IMR-90 (cell line): Measurements from ENCODE around the gene MACF1. TPM values are rescaled to one million over a fixed set of nuclear protein-coding genes. Genes with fewer than 3 reads are reported as not detected.

ENCODE experiments used
- ATAC-seq: fragments of 200-7000 bp; cut with Tn5 transposase; 2 replicates; pipeline ENCODE4 v1.9.1; 2020; ENCODE audit warnings: low read depth, mild to moderate bottlenecking, moderate library complexity
- BruUV-seq: library from RNA; stranded (reverse); fragments of 400-500 nt; replicated peaks from 2 replicates; lab custom pipeline; 2021; lab: Mats Ljungman, UMichigan
- CTCF ChIA-PET: fragments of 300-600 bp; formaldehyde crosslinking; extraction: SDS; loops from one replicate; lab custom pipeline; 2021; ENCODE audit warnings: antibody characterized with exemption; lab: Yijun Ruan, JAX
- POLR2A ChIA-PET: fragments of 300-600 bp; sonication (Branson Sonifier 250); formaldehyde crosslinking; loops from one replicate; lab custom pipeline; 2022; ENCODE audit warnings: antibody characterized with exemption; ENCODE audit not compliant: unreplicated experiment; lab: Charles Lee
- DNase-seq: peaks from one replicate; pipeline ENCODE4 v3.0.0; 2013
- H2AFZ ChIP-seq: replicated peaks from 2 replicates; pipeline ENCODE3; 2013; ENCODE audit warnings: low read length, mild to moderate bottlenecking; ENCODE audit not compliant: poor library complexity
- H2AK5ac ChIP-seq: 2 replicates; pipeline ENCODE4 v1.6.1; 2013; ENCODE audit warnings: low read depth, low read length, inconsistent platforms
- H2AK9ac ChIP-seq: replicated peaks from 2 replicates; pipeline ENCODE3; 2013; ENCODE audit warnings: mild to moderate bottlenecking, low read depth, low read length, moderate library complexity; ENCODE audit not compliant: poor library complexity
- H2BK120ac ChIP-seq: 2 replicates; pipeline ENCODE4 v1.6.1; 2013; ENCODE audit warnings: low read depth, low read length, inconsistent platforms
- H2BK15ac ChIP-seq: 3 replicates; pipeline ENCODE4 v1.6.1; 2013; ENCODE audit warnings: low read depth, low read length, inconsistent platforms
- H2BK20ac ChIP-seq: 2 replicates; pipeline ENCODE4 v1.6.1; 2013; ENCODE audit warnings: low read depth, mild to moderate bottlenecking, inconsistent platforms, low read length, moderate library complexity
- H2BK5ac ChIP-seq: 2 replicates; pipeline ENCODE4 v1.6.1; 2013; ENCODE audit warnings: mild to moderate bottlenecking, low read depth, low read length, inconsistent platforms; ENCODE audit not compliant: poor library complexity, severe bottlenecking
- H3K14ac ChIP-seq: replicated peaks from 2 replicates; pipeline ENCODE4 v1.6.1; 2013; ENCODE audit warnings: low read depth, low read length, inconsistent platforms
- H3K18ac ChIP-seq: 2 replicates; pipeline ENCODE4 v1.6.1; 2013; ENCODE audit warnings: low read depth, low read length, control low read depth
- H3K23ac ChIP-seq: 2 replicates; pipeline ENCODE4 v1.6.1; 2013; ENCODE audit warnings: low read depth, low read length, inconsistent platforms
- H3K27ac ChIP-seq: 2 replicates; pipeline ENCODE4 v1.5.1; 2013; ENCODE audit warnings: mild to moderate bottlenecking, control low read depth, low read length; ENCODE audit not compliant: insufficient read depth
- H3K27me3 ChIP-seq: 2 replicates; pipeline ENCODE4 v1.6.1; 2013; ENCODE audit warnings: low read length; ENCODE audit not compliant: control insufficient read depth, insufficient read depth
- H3K36me3 ChIP-seq: 2 replicates; pipeline ENCODE4 v1.6.1; 2013; ENCODE audit warnings: low read length, mixed read lengths; ENCODE audit not compliant: control insufficient read depth, insufficient read depth
- H3K4ac ChIP-seq: 2 replicates; pipeline ENCODE4 v1.6.1; 2013; ENCODE audit warnings: low read depth, low read length, inconsistent platforms
- H3K4me1 ChIP-seq: 2 replicates; pipeline ENCODE4 v1.6.1; 2013; ENCODE audit warnings: low read length, mixed read lengths; ENCODE audit not compliant: control insufficient read depth, insufficient read depth
- H3K4me2 ChIP-seq: 2 replicates; pipeline ENCODE4 v1.6.1; 2013; ENCODE audit warnings: low read depth, mild to moderate bottlenecking, control low read depth, low read length, moderate library complexity
- H3K4me3 ChIP-seq: 2 replicates; pipeline ENCODE4 v1.5.1; 2013; ENCODE audit warnings: low read depth, mild to moderate bottlenecking, control low read depth, low read length, moderate library complexity; ENCODE audit not compliant: insufficient read depth
- H3K56ac ChIP-seq: 2 replicates; pipeline ENCODE4 v1.6.1; 2013; ENCODE audit warnings: low read length, inconsistent platforms; ENCODE audit not compliant: insufficient read depth; ENCODE audit errors: extremely low read depth
- H3K79me1 ChIP-seq, 2 experiments: 2 replicates each; pipeline ENCODE4 v1.6.1; 2013; ENCODE audit warnings: low read length in 2 of 2, inconsistent platforms in 1 of 2, low read depth in 1 of 2
- H3K9ac ChIP-seq: 2 replicates; pipeline ENCODE4 v1.6.1; 2013; ENCODE audit warnings: low read depth, low read length, control low read depth
- H3K9me1 ChIP-seq: 2 replicates; pipeline ENCODE4 v1.6.1; 2013; ENCODE audit warnings: low read length, inconsistent platforms; ENCODE audit not compliant: insufficient read depth
- H3K9me3 ChIP-seq: 2 replicates; pipeline ENCODE4 v1.6.1; 2013; ENCODE audit warnings: low read length; ENCODE audit not compliant: control insufficient read depth, insufficient read depth
- H4K20me1 ChIP-seq: 2 replicates; pipeline ENCODE4 v1.6.1; 2013; ENCODE audit warnings: low read length, inconsistent platforms; ENCODE audit not compliant: insufficient read depth
- H4K5ac ChIP-seq: 2 replicates; pipeline ENCODE4 v1.6.1; 2013; ENCODE audit warnings: mild to moderate bottlenecking, low read depth, low read length, control low read depth
- H4K8ac ChIP-seq, 2 experiments: 2 replicates each; pipeline ENCODE4 v1.6.1; 2013; ENCODE audit warnings: low read depth in 2 of 2, low read length in 2 of 2, control low read depth in 1 of 2, inconsistent platforms in 1 of 2
- H4K91ac ChIP-seq: 2 replicates; pipeline ENCODE4 v1.6.1; 2013; ENCODE audit warnings: low read depth, low read length, inconsistent platforms; ENCODE audit not compliant: insufficient read depth
- MAFK ChIP-seq: IDR thresholded peaks from 2 replicates; pipeline ENCODE4 v1.6.1; 2012; ENCODE audit warnings: low read depth, low read length, improper control_type of control experiment
- MAZ ChIP-seq: IDR thresholded peaks from 2 replicates; pipeline ENCODE4 v1.6.1; 2012; ENCODE audit warnings: low read depth, mild to moderate bottlenecking, low read length, improper control_type of control experiment, moderate library complexity, borderline replicate concordance
- WGBS, 2 experiments: methylation state at CpG; one replicate each; pipeline versions ENCODE4 v1.1.5 to v1.1.7; 2013; ENCODE audit warnings: missing lambda C conversion rate in 2 of 2; ENCODE audit not compliant: insufficient read length in 1 of 2; ENCODE audit errors: extremely low coverage in 2 of 2; 5-methylcytosine and 5-hydroxymethylcytosine counted together
- dilution Hi-C: fragments of 300-500 bp; cut with HindIII; formaldehyde crosslinking; loops from one replicate; pipeline ENCODE4 v1.14.3; 2018; ENCODE audit warnings: low sequenced_read_pairs; ENCODE audit not compliant: unreplicated experiment
- in situ Hi-C: fragments of 300-500 bp; cut with MboI; formaldehyde crosslinking; loops from 3 replicates; pipeline ENCODE4 v1.14.3; 2019; ENCODE audit warnings: low sequenced_read_pairs, inconsistent platforms, mixed read lengths
- intact Hi-C: fragments of 100-400 bp; cut with micrococcal nuclease; formaldehyde crosslinking; loops from 2 replicates; pipeline ENCODE4 v1.10.0; 2022
- polyA plus RNA-seq, 3 experiments: library from polyadenylated mRNA; depleted of rRNA; stranded (reverse); fragments of >200 nt; gene quantifications; 2 replicates each; pipeline ENCODE4 v1.2.3, GENCODE V29; 2012; ENCODE audit warnings: low replicate concordance in 1 of 3
- total RNA-seq: library from RNA; depleted of rRNA; stranded (reverse); fragments of >200 nt; gene quantifications from 2 replicates; pipeline ENCODE4 v1.2.3, GENCODE V29; 2012

MACF1 gene
- total and polyA plus RNA-seq, 2 of the 4 experiments (the other 2 are of a cell fraction), result 67.6 to 369 TPM

DNA sequence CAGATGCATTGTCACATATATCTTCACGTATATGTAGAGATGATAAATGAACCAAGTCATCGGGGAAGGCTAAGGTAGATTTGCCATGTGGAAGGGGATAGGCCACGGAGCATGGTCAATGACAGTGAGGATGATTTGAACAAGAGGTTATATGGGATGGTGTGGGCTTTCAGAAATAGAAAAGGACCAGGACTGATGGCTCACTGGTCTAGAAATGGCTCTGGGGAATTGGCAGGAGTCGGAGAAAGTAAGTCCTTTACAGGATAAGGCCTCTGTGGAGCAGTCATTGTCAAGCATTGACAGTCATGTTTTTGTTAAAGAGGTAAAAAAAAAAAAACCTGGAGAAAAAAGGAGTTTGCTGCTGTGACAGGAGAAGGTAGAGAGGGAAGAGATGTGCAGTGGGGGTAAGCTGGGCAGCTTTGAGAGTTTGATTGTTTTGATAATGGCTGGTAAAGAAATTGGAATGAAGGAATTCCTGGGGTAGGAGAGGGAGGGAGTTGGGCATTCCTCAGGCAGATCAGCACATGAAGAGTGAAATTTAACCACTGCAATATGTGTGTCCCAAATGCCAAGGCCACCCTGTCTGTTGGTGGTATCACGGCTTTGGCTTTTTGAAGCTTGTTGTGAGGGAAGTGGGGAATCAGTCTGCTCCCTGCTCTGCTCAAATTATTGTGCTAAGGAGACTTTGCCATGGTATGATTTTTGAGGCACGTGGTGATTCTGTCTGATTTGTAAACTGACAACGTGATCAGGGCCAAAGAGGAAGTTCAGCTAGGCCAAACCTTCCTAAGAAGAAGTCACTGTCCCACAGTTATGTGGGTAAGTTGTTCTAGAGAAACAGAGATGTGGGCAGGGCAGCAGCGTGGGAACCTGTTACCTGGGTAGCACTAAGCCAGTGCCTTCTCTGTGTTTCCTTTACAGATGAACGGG lies 26.0 kb downstream of the MACF1 start:
- Histone ChIP-seq H3K4me2 (peak overlapping the region; percentile 47), H3K9me3 (no peaks in the 10 kb centered on the region), H4K91ac (no peak overlapping the region), H3K4me1 (peaks cover 15% of the 10 kb centered on the region), H2AK9ac (no peak overlapping the region), H2AFZ (no peak overlapping the region), H3K27ac (peak overlapping the region; percentile 12; the same call in 1 of the 2 replicates), H3K4me3 (no peak overlapping the region), H3K23ac (peak overlapping the region; percentile 79), H4K8ac (no peak overlapping the region; a peak in 1 of 4 replicates), H3K9ac (no peak overlapping the region), H2BK20ac (no peak overlapping the region), H2BK5ac (peak overlapping the region; percentile 27), H3K4ac (peak overlapping the region; percentile 18), H4K20me1 (peaks cover 50% of the 10 kb centered on the region), H4K5ac (no peak overlapping the region), H3K27me3 (no peaks in the 10 kb centered on the region), H3K18ac (peak overlapping the region; percentile 35; the same call in 1 of the 2 replicates), H2BK15ac (0 out of 3 replicates have a peak overlapping the region, but pooled peaks have one; percentile 26), H3K79me1 (peaks cover 26 to 69% of the 10 kb centered on the region in 2 experiments), H3K9me1 (peaks cover 25% of the 10 kb centered on the region), H3K14ac (peak overlapping the region; percentile 34), H3K56ac (no peak overlapping the region), H2BK120ac (no peak overlapping the region), H2AK5ac (peak overlapping the region; percentile 64; the same call in 1 of the 2 replicates), H3K36me3 (peaks cover 6% of the 10 kb centered on the region)
- ChIA-PET POLR2A (no interaction called here), CTCF (interaction anchor here (0.6 kb wide), 2 partner anchors 22 to 33 kb away, joined by 3 read pairs; no protein-coding TSS in a partner anchor)
- in situ Hi-C loops, result no loop called here
- DNase-seq, result no peak
- peak; percentile 83 for ATAC-seq
- intact Hi-C loops, result no loop called here
- BruUV-seq, result no TSS peak
- TF ChIP-seq MAFK, result no peak
- peak; percentile 23; the same call in 1 of the 2 replicates for TF ChIP-seq MAZ
- dilution Hi-C loops, result no loop called here
- 69% methylated on average over 4 of the region's 9 CpGs; no CpG with 5 or more reads in 1 of the 2 experiments for WGBS, 2 experiments
